ENCODE results near the gene SCNN1G. TPM values are rescaled to one million over a fixed set of nuclear protein-coding genes. Genes with fewer than 3 reads are reported as not detected.

The SCNN1G gene
- total RNA-seq, 1 donor from 2014 or later, result 2.2 TPM

DNA sequence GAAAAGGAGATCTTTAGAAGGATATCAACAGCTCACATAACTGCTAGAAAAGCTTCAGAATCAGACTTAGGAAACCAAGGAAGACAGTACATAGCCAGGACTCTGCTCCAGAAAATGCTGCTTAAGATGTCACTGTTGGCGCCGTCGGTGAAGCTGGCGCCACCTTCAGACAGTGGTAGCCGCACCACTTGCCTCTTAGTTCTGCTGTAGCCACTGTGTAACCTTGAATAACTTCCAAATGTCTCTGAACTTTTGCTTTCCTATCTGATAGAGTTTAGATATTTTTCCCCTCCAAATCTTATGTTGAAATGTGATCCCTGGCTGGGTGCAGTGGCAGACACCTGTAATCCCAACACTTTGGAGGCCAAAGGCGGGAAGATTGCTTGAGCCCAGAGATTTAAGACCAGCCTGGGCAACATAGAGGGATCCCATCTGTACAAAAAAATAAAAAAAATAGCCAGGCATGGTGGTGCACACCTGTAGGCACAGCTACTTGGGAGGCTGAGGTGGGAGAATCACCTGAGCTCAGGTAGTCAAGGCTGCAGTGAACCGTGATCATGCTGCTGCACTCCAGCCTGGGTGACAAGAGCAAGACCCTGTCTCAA is 27.0 kb upstream of the SCNN1G start:
- DNase-seq, result no peak

DNA sequence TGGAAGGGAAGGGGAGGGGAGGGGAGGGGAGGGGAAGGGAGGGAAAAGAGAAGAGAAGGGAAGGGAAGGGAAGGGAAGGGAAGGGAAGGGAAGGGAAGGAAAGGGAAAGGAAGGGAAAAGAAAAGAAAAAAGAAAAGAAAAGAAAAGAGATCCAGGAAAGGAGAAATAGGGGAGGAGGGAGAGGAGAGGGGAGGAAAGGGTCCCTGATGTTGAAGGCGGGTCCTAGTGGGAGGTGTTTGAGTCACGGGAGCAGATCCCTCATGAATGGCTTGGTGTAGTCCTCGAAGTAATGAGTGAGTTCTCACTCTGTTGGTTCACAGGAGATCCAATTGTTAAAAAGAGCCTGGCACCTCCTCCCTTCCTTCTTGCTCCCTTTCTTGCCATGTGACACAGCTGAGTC is 26.4 kb upstream of the SCNN1G start:
- no peak for DNase-seq

DNA sequence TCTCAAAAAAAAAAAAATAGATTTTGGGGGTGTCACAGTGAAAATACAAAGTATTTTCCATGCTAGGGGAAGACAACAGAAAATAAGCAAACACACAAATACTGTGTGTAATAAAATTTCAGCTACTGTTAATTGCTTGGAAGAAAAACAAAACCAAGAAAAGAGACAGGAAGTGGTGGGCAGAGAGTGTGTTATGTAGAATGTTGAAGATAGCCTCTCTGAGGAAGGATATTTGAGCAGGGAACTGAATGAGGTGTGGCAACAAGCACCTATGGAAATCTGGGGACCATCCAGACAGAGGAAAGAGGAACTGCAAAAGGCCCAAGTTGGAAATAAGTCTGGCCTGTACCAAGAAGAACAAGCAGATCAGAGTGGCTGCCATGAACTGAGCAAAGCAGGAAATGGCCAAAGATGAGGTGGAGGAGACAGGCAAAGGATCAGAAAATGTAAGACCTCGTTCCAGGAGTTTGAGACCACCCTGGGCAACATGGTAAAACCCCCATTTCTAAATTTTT is 25.5 kb upstream of the SCNN1G start:
- DNase-seq, result no peak

DNA sequence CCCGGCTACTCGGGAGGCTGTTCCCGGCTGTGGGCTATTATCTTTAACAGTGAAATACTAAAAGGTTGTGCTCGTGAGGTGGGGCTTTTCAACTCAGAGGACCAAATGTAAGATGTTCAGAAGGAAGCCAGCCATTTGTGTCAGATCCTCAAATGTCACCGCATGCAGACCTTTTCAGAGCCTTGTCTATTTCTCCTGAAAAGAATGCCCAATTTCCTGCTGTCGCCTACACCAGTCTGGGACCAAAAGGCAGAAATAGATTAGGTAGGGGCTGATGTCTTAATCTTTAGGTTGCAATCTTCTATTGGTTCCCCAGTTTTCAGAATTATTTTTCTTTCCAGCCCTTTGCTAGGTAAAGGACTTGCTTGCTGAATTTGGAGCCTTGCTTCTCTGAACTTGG is 24.4 kb upstream of the SCNN1G start:
- no peak for DNase-seq

DNA sequence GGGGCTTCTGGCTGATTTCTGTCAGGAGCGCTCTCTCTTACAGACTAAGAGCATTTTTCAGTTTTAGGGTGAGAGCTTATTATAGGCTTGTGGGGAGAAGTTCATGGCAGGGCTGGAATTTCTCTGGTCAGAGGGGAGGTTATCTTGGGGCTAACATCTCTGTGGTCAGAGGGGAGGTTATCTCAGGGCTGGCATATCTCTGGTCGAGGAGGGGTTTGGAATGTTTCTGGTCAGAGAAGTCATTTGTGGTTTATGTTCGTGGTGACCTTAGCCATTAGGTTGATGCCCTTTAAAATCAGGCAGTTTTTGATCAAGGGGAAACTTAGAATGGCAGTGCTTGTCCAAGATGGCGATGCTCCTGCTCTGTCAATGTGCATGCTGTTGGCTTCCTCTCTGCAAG is 22.5 kb upstream of the SCNN1G start:
- DNase-seq, result no peak

DNA sequence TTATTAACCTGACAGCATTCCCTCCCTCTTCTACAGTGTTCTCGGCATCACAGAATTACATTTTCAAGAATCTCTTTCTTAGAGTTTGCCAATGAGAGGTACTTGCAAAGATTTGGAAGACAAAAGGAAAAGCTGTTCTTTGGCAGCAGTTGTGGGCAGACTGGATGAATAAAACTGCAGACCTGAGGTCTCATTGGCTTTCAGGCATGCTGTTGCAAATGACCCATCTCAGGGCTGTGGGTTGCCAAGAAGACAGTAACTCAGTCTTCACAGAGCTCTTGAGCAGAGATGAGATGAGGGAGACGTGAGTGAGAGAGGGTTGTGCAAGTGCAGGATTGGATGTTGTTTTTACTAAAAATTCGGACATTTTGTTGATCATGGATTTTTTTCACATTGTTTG is 22.0 kb upstream of the SCNN1G start:
- no peak for DNase-seq

DNA sequence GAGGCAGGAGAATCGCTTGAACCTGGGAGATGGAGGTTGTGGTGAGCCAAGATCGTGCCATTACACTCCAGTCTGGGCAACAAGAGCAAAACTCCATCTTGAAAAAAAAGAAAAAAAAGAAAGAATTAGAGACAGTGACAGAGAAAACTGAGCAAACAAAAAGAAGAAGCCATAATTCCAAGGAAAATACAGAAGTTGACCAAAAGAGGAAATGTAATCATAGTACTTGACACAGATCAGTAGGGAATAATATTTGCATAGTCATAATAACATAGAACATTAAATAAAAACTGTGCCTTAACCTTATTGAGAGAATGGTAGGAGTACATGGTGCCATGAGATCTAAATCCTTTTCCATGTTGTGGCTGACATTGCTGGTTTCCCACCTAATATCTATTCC is 18.6 kb upstream of the SCNN1G start:
- no peak for DNase-seq

DNA sequence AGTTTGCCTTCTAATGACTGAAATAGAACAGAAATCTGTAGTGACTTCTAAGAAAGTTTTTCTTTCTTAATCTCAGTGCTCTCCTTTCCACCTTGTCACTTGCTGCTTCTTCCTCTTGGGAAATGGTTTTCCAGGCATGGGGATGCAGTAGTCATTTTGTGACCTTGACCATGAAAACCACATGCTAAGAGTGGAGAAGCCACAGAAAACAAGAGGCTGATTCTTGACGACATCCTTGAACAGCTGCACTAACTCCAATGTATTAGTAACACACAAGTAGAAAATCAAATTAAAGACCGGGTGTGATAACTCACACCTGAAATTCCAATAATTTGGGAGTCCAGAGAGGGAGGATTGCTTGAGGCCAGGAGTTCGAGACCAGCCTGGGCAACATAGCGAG is 17.8 kb upstream of the SCNN1G start:
- no peak for DNase-seq

DNA sequence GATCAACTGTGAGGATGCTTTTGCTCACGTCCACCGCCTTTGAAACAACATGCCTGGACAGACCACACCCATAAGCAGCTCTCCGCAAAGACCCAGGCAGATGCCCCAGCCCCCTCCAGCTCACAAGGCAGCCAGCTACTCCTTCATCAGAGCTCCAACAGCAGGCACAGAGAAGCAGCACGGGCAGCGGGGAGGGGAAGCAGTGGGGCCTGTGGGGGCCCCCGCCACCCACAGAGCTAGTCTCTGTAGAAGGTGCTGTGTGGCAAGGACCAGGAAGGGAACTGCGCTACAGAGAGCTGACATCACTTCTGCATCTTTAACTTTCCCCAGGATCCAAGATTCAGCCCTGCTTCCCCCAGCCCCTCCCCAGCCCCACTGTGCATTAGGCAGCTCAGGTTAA is 10.0 kb upstream of the SCNN1G start:
- no peak for DNase-seq

DNA sequence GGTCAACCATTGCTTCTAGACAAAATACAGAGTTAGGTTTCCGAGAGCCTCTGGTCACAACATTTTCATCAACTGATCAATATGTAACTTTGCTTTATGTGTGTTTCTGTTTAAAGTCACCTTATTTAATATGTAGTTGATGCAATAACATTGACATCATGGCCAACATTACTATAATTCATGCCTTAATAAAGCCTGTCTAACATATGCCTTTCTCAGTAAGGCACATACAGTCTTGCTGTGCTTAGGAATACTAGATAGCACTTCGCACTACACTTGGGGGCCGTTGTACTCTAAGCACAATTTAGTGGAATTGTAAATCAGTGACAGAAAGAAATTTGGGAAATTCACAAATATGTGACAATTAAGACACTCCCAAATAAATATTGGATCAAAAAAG is 9.6 kb upstream of the SCNN1G start:
- no peak for DNase-seq

DNA sequence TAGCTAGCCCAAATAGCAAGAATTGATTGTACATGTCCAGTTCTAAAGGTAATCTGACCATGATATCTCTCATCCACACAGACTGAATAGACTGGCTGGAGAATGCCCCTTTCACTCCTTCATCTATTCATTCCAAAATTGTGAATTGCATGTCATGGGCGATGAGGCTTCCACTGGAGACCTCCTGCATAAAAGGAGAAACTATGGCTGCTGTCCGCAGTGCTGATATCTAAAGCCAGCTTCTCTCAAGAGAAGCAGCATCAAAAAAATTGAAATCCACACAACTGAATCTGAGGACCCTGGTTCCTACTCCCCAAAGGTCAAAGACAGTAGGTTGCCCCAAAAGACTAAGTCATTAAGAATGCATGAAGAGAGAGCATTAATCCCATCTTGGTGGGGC is 7.9 kb upstream of the SCNN1G start:
- DNase-seq, result peak; percentile 37

DNA sequence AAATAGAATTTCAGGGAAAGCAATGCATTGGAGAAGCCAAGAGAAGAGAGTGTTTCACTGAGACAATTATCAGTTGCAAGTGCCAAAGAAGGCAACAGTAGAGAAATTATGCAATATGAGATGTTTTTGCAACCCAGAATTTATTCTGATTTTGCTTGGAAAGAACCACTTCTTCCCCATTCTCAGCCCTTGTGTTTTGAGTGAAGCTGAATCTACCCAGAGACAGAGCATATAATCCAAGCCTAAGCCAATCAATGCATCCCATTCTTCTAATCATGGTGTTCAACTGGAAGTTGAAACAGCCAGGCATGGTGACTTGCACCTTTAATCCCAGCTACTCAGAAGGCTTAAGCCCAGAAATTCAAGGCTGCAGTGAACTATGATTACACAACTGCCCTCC is 6.9 kb upstream of the SCNN1G start:
- no peak for DNase-seq

DNA sequence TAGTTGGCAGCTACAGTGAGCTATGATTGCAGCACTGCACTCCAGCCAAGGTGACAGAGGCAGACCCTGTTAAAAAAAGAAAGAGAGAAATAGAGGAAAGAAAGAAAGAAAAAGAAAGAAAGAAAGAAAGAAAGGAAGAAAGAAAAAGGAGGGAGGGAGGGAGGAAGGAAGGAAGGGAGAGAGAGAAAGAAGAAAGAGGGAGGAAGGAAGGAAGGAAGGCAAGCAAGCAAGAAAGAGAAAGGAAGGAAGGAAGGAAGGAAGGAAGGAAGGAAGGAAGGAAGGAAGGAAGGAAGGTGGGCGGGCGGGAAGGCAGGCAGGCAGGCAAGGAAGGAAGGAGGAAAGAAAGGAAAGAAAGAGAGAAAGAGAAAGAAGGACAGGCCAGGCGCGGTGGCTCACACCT is 1.0 kb upstream of the SCNN1G start:
- no peak for DNase-seq

DNA sequence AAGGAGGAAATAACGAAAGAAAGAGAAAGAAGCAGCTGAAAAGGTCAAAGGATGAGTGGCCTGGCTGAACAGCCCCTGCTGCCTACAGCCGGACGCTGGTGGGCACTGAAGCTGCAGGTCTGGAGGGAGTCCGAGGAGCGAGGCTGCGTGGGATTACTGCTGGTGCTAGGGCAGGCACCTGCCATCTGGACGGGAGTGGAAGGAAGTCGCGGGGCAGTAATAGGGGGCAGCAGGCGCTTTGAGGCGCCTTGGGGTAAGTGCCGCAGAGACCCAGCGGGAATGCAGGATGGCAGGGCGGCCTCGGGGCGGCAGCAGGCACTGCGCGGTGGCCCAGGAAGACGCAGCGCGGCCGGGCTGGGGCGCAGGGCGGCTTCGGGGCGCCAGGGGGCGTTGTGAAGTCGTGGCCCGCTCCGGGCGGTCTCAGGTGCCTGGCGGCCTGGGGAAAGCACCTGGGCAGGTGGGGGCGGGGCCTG is 303 bp upstream of the SCNN1G start:
- peak; percentile 80 for DNase-seq

DNA sequence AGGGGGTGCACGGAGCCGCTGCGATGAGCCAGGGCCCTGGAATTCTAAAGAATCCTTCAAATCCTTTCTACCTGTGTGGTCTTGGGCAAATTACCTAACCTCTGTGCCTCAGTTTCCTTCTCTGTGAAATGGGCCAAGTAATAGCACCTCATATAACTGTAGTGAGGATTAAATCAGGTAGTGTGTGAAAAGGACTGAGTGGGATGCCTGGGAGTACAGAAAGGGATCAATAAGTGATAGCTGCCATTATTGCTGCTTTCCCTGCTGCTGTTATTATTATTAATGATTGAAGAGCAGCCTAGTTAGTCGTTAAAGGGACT is 958 bp downstream of the SCNN1G start:
- DNase-seq, result no peak

DNA sequence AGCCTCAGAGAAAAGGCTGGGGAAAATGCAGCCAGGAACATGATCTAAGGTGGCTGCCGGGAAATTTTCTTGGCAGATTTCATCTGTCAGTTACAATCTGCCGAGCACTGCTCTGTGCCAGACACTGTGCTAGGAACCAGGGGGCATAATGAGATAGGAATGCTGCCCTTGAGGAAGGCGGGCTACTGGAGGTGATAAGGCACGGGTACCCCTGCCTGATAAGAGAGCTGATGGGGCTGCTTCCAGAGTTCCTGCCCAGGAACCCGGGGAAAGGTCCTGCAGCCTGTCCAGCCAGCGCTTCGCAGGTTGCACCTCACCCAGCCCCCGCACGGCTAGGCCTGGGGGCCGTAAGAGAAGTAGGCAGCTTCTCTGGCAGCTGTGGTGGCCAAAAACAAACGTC is 3.1 kb downstream of the SCNN1G start:
- no peak for DNase-seq

DNA sequence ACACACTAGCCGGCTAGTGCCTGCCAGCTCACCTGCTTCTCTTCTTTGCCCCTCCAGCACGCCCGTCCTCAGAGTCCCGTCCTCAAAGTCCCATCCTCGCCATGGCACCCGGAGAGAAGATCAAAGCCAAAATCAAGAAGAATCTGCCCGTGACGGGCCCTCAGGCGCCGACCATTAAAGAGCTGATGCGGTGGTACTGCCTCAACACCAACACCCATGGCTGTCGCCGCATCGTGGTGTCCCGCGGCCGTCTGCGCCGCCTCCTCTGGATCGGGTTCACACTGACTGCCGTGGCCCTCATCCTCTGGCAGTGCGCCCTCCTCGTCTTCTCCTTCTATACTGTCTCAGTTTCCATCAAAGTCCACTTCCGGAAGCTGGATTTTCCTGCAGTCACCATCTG is 3.6 kb downstream of the SCNN1G start:
- no peak for DNase-seq

DNA sequence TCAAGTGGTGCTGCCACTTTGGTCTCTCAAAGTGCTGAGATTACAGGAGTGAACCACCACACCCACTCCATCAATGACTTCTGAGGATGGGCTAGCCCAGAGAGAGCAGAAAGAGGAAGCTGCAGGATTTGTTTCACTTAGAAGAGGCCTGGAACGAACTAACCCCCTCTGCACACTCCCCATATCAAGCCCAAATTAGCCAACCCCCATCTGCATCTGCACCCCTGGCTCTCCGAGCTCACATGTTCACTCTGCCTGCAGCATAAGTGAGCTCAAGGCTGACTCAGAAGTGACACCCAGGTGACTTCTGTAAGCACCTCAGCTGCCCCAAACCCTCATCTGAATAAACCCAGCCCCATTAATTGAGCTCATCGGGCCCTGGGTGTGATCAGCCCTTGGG is 4.8 kb downstream of the SCNN1G start:
- DNase-seq, result no peak

DNA sequence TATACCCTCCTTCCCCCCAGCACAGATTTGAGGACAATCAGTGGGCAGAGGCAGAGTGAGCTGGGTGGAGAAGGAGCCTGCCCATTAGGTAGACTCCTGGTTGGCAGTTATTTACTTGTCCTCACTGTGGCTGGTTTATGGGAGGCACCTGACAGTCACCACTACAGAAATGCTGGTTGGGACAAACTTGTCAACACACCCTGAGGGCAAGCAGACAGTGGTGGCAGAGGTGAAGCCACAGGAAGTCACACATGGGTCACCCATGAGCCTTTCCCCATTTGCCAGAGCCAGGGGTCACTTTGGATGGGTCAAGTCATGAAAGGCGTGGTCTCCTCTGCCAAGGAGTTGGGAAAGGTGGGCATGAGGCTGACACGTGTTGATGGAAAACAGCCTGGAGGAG is 6.4 kb downstream of the SCNN1G start:
- no peak for DNase-seq

DNA sequence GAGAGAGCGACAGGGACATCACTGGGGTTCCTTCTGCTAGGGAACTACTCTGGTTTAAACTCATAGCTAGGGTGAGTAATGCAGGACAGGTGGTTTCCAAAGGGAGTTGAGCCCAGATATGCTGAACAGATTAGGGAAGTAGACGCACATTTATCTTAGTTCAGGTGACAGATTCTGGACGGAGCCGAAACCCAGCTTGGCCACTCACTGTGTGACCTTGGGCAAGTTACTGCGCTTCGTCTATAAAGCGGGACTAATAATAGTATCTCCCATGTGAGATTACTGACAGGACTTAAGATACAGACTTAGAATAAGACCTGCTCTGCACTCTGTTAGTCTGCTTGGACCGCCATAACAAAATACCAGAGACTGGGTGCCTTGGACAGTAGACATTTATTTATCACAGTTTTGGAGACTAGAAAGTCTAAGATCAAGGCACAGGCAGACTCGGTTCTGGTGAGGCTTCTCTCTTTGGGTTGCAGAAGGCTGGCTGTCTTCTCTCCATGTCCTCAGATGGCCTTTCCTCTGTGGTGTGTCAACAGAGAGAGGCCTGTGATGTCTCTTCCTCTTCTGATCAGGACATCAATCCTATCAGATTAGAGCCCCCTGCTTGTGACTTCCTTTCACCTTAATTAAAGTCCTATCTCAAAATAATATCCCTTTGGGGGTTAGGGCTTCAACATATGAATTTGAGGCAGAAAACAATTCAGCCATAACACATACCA is 12.1 kb downstream of the SCNN1G start:
- no peak for DNase-seq

DNA sequence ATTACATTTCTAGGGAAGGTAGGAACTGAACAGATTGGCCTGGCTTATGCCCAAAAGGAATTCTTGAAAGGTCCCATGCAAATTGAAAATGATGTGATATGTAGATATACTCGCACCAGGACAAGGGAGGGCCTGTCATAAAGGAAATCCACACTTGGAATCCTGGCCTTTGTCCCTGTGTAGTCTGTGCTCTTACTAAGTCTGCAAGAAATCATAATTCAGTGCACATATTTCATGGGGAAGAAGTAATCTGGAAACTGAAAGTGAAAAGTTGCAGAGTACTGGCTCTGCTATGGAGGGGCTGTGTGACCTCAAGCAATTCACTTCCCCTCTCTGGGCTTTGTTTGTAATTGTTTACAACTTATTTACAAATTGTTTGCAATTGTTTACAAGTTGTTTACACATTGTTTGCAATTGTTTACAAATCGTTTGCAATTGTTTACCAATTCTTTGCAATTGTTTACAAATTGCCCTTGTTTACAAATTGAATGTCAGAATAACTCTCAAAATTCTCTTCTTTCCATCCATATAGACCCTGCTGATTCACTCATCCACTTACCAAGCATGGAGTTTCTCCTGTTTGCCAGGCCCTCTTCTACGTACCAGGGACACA is 12.9 kb downstream of the SCNN1G start:
- no peak for DNase-seq

DNA sequence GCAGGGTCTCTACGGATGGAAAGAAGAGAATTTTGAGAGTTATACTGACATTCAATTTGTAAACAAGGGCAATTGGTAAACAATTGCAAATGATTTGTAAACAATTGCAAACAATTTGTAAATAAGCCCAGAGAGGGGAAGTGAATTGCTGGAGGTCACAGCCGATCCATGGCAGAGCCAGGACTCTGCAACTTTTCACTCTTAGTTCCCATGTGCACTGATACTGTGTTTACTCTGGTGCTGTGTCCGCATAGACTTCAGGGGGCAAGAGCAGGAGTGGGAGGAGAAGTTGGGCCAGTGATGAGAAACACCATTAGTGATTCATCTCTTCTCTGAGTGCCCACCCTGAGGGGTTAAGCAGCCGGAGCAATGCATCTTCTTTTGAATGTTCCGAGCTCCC is 14.0 kb downstream of the SCNN1G start:
- no peak for DNase-seq

DNA sequence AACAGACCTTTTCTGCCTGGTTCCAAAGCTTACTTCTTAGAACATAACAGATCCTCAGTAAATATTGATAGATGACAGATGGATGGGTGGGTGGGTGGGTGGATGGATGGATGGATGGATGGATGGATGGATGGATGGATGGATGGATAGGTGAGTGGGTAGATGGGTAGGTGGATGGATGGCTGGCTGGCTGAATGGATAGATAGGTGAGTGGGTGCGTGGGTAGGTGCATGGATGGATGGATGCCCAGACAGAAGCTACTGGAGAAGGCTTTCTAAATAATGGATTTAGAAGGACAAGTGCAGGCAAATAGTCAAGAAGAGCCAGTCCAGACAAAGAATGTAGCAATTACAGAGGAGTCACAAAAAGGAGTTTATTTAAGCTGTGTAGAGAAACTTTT is 19.6 kb downstream of the SCNN1G start:
- no peak for DNase-seq

DNA sequence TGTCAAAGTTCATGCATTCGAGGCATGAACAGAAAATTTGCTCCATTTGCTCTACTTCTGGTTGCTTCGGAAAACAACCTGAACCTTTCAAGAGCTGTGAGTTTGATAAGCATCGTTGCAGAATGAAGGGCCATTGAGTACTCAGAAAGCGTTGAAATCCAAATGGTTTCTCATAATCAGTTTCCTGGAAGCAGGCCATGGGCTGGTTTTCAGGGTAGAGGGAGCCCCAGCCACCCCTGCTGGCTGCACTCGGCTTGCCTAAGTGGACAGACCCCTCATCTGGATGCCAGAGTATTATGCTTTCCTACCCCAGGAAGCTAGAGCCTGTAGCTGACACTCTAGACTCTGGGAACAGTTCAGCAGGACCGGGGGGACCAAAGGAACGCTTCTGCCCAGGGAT is 24.4 kb downstream of the SCNN1G start:
- DNase-seq, result no peak
